Sciatic nerve (tissue), 2 donors: ENCODE measurements around the gene SST. TPM values are rescaled to one million over a fixed set of nuclear protein-coding genes. Genes with fewer than 3 reads are reported as not detected.

ENCODE experiments used
- ATAC-seq: fragments of 200-7000 bp; cut with Tn5 transposase; one replicate; pipeline ENCODE4 v1.9.1; 2020; ENCODE audit warnings: mild to moderate bottlenecking, moderate library complexity
- DNase-seq: peaks from one replicate; pipeline ENCODE4 v3.0.0-alpha.2; 2020; ENCODE audit warnings: low spot score
- intact Hi-C: fragments of 100-400 bp; cut with DNase I; formaldehyde crosslinking; loops from one replicate; pipeline ENCODE4 v1.14.2; 2022
- total RNA-seq: library from RNA; stranded (reverse); fragmentation: NEBNext Ultra II Directional; extraction: Animal tissue kit (Norgen Biotek cat#: 25700); gene quantifications from one replicate; pipeline ENCODE4 v1.2.1, GENCODE V29; 2021
- donor health status: DM: no; HTN: no; CAD: no.
- donor health status: DM: no; HTN: no; CAD: no.

SST gene
- total RNA-seq, 1 donor from 2014 or later = not detected

GRCh38 chr3:187641320-187642016, 28.7 kb downstream of the SST start:
- intact Hi-C loops = no loop called here

DNA sequence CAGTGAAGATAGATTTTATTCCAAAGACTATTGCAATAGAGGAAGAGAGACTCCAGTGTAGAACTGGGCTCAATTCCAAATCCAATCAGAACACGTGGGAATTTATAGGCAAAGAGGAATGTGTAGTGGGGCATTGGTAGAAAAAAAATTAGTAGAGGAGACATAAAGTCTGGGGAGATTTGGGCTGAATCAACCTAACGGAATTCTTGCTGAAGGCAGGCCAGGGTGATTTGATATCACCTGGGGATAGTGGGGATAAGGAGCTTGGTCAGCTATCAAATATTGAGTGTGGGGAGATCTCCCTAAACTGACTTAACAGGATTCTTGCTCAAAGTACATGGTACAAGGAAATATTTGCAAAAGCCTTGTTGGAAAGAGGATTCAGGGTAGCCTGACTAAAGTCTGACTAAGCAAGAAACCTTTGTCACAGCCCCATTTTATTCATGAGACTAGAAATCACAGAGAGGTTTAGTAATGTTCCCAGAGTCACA, 29.6 kb downstream of the SST start:
- ATAC-seq = no peak
- no peak for DNase-seq
- intact Hi-C loops = no loop called here

More at GRCh38 chr3:187641320-187642016, 28.7 kb downstream of the SST start:
- DNase-seq = no peak
- ATAC-seq = no peak

DNA sequence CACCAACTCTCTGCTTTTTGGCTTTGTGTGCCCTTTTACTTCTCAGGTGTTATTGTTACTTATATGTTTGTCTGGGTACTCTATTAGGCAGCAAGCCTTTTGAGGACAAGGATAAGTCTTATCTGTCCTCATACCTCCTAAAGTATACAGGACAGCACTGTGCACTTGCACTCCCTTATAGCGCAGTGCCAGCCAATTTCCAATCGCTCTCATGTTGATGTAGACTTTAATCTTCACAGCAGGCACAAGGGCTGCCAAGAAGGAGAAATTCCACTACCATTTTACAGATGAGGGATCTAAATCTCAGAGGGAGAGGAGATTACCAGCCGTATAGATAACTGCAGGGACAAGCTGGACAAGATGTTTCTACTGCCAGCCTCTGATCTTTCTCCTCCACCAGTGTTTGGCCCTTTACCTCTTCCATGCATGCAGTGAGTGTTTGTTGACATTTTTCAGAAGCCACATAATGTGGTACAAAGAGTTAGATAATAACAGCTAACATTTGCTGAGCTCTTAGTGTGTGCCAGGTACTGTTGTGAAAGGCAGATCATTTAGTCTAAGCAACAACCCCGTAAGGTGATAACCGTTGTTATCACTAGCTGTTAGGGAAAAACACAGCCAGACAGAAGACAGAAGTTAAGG, 30.1 kb downstream of the SST start:
- no peak for DNase-seq
- intact Hi-C loops = no loop called here

GRCh38 chr3:187636528-187636927, 33.7 kb downstream of the SST start:
- ATAC-seq (no peak), DNase-seq (no peak)
- intact Hi-C loops = no loop called here

More for the DNA sequence above, 30.1 kb downstream of the SST start:
- ATAC-seq = no peak

GRCh38 chr3:187630404-187630803, 39.8 kb downstream of the SST start:
- intact Hi-C loops = no loop called here
- no peak for DNase-seq

GRCh38 chr3:187629711-187630110, 40.5 kb downstream of the SST start:
- ATAC-seq = no peak

More at GRCh38 chr3:187630404-187630803, 39.8 kb downstream of the SST start:
- ATAC-seq = no peak

GRCh38 chr3:187628169-187628568, 42.0 kb downstream of the SST start:
- intact Hi-C loops = no loop called here

More at GRCh38 chr3:187629711-187630110, 40.5 kb downstream of the SST start:
- intact Hi-C loops = no loop called here
- no peak for DNase-seq

DNA sequence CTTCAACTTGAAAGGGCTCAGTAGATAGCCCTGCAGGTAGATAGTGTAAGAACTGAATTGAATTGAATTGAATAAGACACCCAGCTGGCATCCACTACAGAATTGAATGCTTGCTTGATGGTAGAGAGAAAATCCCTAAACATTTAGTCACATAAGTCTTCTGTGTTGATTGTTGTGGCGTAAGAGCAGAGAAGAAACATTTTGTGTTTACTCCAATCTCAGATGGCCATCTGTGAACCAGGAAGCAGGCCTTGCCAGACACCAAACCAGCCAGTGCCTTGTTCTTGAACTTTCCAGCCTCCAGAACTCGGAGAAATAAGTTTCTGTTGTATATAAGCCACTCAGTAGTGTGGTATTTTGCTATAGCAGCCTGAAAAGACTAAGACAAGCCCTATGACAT, 43.6 kb downstream of the SST start:
- intact Hi-C loops = no loop called here
- DNase-seq (no peak), ATAC-seq (no peak)

More at GRCh38 chr3:187628169-187628568, 42.0 kb downstream of the SST start:
- ATAC-seq = no peak
- DNase-seq = no peak

DNA sequence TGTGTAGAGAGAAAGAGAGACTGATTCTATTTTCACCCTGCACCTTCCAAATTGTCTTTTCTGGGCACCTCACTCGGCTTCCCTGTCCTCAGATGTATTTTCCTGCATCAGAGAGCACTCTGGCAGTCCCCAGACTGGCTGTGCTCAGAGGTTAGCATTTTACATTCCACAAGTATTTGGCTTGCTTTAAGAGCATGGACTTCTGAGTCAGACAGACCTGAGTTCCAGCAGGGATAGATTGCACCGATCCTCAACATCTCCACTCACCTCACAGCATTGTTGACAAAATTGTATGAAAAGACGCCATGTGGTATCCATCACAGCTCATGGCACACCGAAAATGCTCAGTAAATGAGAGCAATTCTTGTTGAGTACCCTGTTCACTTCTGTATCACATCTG, 45.6 kb downstream of the SST start:
- ATAC-seq (no peak), DNase-seq (no peak)
- intact Hi-C loops = no loop called here

- DNase-seq (no peak), ATAC-seq (no peak)
- intact Hi-C loops = no loop called here
These were observed 46.8 kb downstream of the SST start for GRCh38 chr3:187623285-187623814.

GRCh38 chr3:187621881-187622280, 48.3 kb downstream of the SST start:
- intact Hi-C loops = no loop called here
- ATAC-seq (no peak), DNase-seq (no peak)

DNA sequence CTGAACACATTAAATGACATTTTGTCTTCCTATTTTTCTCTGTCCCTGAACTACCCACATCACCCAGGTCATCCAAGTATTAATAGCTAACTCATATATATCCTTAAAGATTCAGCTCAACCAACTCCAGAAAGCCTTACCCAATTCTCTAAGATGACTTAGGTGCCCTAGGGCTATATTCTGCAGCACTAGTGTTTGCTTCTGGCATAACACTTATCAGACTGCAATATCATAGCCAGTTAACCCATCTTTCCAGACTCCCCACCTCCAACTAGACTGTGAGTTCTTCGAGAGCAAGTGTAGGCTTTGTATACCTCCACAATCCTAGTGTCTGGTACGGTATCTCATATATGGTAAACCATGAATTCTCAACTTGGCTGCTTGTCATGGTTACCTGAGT, 50.7 kb downstream of the SST start:
- intact Hi-C loops = no loop called here
- no peak for ATAC-seq
- DNase-seq = no peak

Other genes with a start within 250 kb of the SST start
- gene RTP2, start 32.2 kb upstream of the SST start, total RNA-seq = not detected
- gene BCL6, start 75.1 kb upstream of the SST start, total RNA-seq = 188 TPM